RWPE1 (cell line): ENCODE measurements around the gene DPP9.

Experiments used
- CTCF ChIA-PET: fragments of 350-600 bp; sonication (Branson Sonifier 250); formaldehyde crosslinking; extraction: SDS; loops from one replicate; lab custom pipeline; 2021; lab: Yijun Ruan, JAX
- POLR2A ChIA-PET: fragments of 400-600 bp; formaldehyde crosslinking; extraction: SDS; loops from one replicate; lab custom pipeline; 2020; ENCODE audit warnings: antibody characterized with exemption; ENCODE audit not compliant: low non-redundant PET; lab: Yijun Ruan, JAX
- DNase-seq: peaks from one replicate; pipeline ENCODE4 v3.0.0; 2012; ENCODE audit warnings: low spot score
- H3K27ac ChIP-seq: fragments of 450-650 bp; 2 replicates; pipeline ENCODE4 v1.5.1; 2017
- TF ChIP-seq, protein P1 (sequence below): fragments of 450-650 bp; conservative IDR thresholded peaks from 2 replicates; pipeline ENCODE4 v1.5.1; 2017; ENCODE audit warnings: low read depth, mild to moderate bottlenecking

DPP9 gene

DNA sequence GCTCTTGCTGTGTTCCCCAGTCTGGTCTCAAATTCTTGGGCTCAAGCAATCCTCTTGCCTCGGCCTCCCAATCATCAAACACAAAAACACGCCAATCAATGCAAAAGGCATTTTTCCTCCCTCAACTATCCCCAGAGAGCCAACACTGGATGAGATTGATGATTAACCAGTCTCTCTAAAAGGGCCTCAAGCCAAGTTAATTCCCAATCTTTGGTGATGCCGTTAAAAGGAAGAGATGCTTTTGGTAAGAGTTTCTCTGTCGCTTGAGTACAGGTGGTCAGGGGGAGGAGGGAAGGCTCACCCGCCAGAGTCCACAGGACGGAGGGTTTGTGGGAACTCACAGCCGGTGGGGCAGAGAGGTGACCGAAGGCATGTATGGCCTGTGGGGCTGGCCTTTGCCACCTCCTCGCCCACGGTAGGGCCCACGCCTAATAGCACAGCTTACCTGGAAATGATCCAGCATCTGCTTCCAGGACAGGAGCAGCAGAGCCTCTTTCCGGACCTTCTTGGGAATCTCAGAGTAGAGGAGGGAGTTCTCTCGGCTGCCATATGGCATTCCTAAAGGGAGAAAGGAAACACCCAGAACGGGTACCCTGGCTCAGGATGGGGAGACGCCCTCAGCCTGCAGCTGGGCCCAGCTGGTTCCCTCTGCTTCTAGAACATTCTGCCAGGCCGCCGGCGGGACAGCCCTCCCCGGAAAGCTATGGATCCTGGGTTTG lies 18.1 kb downstream of the DPP9 start:
- TF ChIP-seq, protein P1, sequence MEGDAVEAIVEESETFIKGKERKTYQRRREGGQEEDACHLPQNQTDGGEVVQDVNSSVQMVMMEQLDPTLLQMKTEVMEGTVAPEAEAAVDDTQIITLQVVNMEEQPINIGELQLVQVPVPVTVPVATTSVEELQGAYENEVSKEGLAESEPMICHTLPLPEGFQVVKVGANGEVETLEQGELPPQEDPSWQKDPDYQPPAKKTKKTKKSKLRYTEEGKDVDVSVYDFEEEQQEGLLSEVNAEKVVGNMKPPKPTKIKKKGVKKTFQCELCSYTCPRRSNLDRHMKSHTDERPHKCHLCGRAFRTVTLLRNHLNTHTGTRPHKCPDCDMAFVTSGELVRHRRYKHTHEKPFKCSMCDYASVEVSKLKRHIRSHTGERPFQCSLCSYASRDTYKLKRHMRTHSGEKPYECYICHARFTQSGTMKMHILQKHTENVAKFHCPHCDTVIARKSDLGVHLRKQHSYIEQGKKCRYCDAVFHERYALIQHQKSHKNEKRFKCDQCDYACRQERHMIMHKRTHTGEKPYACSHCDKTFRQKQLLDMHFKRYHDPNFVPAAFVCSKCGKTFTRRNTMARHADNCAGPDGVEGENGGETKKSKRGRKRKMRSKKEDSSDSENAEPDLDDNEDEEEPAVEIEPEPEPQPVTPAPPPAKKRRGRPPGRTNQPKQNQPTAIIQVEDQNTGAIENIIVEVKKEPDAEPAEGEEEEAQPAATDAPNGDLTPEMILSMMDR: no peak
- peak overlapping the region; percentile 100 for H3K27ac ChIP-seq
- ChIA-PET POLR2A (no interaction called here), CTCF (interaction anchor here (0.6 kb wide), 1 partner anchor 309 kb away, joined by 7 read pairs; no protein-coding TSS in a partner anchor)
- DNase-seq: no peak

DNA sequence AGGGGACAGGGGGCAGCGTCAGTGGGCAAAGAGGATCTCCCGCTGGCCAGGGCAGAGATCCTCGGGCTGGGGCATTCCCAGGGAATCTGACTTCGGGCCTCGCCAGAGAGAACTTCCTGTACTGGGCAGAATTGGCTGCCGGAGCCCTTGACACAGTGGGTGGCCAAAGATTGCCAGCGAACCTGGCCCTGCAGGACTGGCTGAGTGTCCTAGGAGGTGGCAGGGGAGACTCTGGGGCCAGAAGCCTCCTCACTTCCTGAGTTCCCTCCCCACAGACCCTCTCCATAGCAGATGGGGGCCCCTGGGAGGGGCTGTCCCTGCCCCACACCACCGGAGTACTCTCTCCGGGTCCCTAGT lies 19.3 kb downstream of the DPP9 start:
- no peak for DNase-seq
- ChIA-PET POLR2A (no interaction called here), CTCF (no interaction called here)
- TF ChIP-seq, protein P1: no peak
- H3K27ac ChIP-seq: peak overlapping the region; percentile 100

DNA sequence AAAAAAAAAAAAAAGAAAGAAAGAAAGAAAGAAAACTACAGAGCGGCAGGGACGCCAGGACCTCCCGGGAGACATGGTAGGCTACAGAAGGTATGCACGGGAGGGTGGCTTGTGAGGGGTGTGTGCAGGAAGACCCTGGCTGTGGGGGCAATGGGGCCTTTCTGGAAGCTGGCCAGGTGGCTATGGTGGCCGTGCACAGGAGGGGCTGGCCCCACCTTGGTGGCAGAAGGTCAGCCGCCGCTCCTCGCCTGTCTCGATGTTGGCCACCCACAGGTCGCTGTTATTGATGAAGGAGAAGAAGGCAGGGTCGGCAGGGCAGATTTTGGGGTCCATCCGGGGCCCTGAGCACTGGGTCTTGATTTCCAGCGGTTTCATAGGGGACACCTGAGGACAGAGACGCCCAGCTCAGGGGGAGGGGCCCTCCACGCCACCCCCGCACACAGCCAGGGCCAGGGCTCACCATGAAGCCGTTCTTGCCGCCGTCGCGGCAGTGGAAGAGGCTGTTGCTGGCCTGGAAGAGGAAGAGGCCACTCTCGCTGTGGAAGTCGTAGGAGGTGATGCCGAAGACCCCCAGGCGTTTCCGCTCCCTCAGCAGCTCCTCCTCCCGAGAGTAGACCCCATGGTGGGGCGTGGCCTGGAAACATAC lies 19.8 kb downstream of the DPP9 start:
- DNase-seq: no peak
- TF ChIP-seq, protein P1: no peak
- CTCF ChIA-PET: no interaction called here
- H3K27ac ChIP-seq: peak overlapping the region; percentile 100
- POLR2A ChIA-PET: interaction anchor here (0.6 kb wide), 1 partner anchor 40 kb away, joined by 3 read pairs; no protein-coding TSS in a partner anchor

DNA sequence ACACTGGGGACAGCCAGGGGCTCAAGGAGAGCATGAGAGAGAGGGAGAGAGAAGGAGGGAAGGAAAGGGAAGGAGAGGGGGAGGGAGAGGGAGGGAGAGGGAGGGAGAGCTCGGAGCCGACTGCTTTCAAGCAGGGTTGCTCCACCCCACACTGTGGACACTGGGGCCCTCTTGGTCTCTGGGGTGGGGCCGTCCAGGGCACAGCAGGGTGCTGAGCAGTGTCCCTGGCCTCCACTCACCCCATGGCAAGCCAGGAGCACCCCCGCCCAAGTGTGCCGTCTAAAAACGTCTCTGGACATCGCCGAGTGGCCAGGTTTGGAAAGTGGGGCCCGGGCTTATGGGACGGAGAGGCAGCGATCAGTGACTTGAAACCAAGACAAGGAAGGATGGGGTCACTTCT lies 20.9 kb downstream of the DPP9 start:
- POLR2A ChIA-PET: no interaction called here
- CTCF ChIA-PET: no interaction called here
- peak overlapping the region; percentile 100 for H3K27ac ChIP-seq
- DNase-seq: no peak
- TF ChIP-seq, protein P1: no peak

DNA sequence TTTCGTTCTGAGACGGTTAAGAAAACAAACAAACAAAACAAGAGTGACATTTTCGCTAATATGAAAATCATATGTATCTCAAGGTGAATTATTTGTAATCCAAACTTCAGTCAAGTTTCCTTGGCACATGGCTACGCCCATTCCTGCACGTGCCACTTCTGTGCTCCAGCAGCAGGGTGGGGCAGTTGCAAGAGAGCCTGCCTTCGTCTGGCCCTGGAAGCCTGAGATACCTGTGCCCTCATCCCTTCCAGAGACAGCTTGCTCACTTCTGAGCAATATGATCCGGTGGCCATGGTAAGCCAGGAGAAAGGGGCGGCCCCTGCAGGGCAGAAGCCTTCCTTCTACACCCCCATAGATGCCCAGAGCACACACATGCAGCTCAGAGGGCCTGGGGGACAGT lies 22.1 kb downstream of the DPP9 start:
- TF ChIP-seq, protein P1: no peak

DNA sequence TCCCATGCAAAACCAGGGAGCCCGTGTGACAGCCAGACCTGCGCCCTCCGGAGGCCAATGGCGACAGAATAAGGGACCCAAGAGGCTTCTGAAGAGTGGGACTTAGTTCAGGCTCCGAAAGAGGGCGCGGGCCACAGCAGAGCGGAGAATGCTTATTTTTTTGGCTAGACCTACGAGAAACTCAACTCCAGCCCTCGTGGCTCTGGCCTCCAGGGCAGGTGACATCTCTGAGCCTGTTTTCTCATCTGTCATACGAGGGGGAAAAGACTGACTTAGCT lies 23.0 kb downstream of the DPP9 start:
- ChIA-PET POLR2A (no interaction called here), CTCF (interaction anchor here (0.6 kb wide), 1 partner anchor 17 kb away, joined by 3 read pairs; no protein-coding TSS in a partner anchor)
- TF ChIP-seq, protein P1: no peak
- no peak for DNase-seq
- H3K27ac ChIP-seq: peak overlapping the region; percentile 100

More for the DNA sequence above, 22.1 kb downstream of the DPP9 start:
- no peak for DNase-seq
- ChIA-PET POLR2A (no interaction called here), CTCF (interaction anchor here (0.7 kb wide), 1 partner anchor 114 kb away, joined by 5 read pairs; no protein-coding TSS in a partner anchor)
- peak overlapping the region; percentile 100 for H3K27ac ChIP-seq
